GM10266 (cell line): ENCODE data around the gene PPP3R1.

ENCODE experiments used
- DNase-seq: peaks from one replicate; pipeline ENCODE4 v3.0.0; 2012; ENCODE audit errors: extremely low spot score
- CTCF ChIP-seq: IDR thresholded peaks from 2 replicates; pipeline ENCODE4 v1.5.1; 2012; ENCODE audit warnings: mild to moderate bottlenecking, low read depth; ENCODE audit not compliant: control insufficient read depth, insufficient read depth; ENCODE audit errors: missing control alignments

The PPP3R1 gene

GRCh38 chr2:68258851-68259250, 6.5 kb upstream of the PPP3R1 start:
- no peak for DNase-seq
- no peak for TF ChIP-seq CTCF

GRCh38 chr2:68256093-68256450, 3.7 kb upstream of the PPP3R1 start:
- TF ChIP-seq CTCF, result no peak
- DNase-seq, result no peak

GRCh38 chr2:68253219-68254068, 1.1 kb upstream of the PPP3R1 start:
- DNase-seq, result no peak

GRCh38 chr2:68251855-68252399, 405 bp downstream of the PPP3R1 start:
- peak; percentile 3 for TF ChIP-seq CTCF
- peak; percentile 50 for DNase-seq

More at GRCh38 chr2:68253219-68254068, 1.1 kb upstream of the PPP3R1 start:
- no peak for TF ChIP-seq CTCF

- peak; percentile 72 for TF ChIP-seq CTCF
- peak; percentile 75 for DNase-seq
Observed at GRCh38 chr2:68251187-68251854, 1.0 kb downstream of the PPP3R1 start.

- DNase-seq, result no peak
- no peak for TF ChIP-seq CTCF
Observed at GRCh38 chr2:68250652-68251186, 1.6 kb downstream of the PPP3R1 start.
